ENCODE data around the gene CLK2. TPM values are rescaled to one million over a fixed set of nuclear protein-coding genes. Genes with fewer than 3 reads are reported as not detected.

Gene CLK2
- total RNA-seq, 1 experiment from 2014 or later: 72.6 TPM

DNA sequence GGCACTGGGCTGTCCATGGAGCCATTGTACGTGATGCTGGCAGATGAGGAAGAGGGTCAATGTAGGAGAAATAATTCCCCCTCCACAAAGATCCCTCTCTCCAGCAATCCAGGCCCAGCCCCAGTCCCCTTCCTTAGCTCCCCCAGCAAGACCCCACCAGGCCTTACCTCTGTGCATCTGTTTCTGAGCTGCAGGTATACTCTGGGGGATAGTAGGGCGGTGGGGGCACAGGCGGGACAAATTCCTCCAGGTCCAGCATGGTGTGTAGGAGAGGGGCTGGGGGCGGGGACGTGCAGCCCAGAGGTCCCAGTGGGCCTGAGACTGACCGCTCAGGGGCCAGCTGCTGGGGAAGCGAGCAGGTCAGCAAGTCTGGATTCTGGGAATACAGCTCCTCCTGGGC, 21.7 kb downstream of the CLK2 start (continued):
- TF ChIP-seq, protein P1, sequence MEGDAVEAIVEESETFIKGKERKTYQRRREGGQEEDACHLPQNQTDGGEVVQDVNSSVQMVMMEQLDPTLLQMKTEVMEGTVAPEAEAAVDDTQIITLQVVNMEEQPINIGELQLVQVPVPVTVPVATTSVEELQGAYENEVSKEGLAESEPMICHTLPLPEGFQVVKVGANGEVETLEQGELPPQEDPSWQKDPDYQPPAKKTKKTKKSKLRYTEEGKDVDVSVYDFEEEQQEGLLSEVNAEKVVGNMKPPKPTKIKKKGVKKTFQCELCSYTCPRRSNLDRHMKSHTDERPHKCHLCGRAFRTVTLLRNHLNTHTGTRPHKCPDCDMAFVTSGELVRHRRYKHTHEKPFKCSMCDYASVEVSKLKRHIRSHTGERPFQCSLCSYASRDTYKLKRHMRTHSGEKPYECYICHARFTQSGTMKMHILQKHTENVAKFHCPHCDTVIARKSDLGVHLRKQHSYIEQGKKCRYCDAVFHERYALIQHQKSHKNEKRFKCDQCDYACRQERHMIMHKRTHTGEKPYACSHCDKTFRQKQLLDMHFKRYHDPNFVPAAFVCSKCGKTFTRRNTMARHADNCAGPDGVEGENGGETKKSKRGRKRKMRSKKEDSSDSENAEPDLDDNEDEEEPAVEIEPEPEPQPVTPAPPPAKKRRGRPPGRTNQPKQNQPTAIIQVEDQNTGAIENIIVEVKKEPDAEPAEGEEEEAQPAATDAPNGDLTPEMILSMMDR (IDR thresholded peaks at IDR 0.05 in 2 of 3, conservative IDR thresholded peaks at IDR 0.05 in 1 of 3; ENCODE audit: borderline replicate concordance in 1 of 3, insufficient read depth in 1 of 3, low read depth in 2 of 3, low read length in 2 of 3): no peak
- TF ChIP-seq TCF7L2 (IDR thresholded peaks at IDR 0.05; ENCODE audit: borderline replicate concordance, extremely low read depth, insufficient read depth, insufficient read length): no peak
- no peak for TF ChIP-seq CEBPB (IDR thresholded peaks at IDR 0.05; ENCODE audit: low read depth)

DNA sequence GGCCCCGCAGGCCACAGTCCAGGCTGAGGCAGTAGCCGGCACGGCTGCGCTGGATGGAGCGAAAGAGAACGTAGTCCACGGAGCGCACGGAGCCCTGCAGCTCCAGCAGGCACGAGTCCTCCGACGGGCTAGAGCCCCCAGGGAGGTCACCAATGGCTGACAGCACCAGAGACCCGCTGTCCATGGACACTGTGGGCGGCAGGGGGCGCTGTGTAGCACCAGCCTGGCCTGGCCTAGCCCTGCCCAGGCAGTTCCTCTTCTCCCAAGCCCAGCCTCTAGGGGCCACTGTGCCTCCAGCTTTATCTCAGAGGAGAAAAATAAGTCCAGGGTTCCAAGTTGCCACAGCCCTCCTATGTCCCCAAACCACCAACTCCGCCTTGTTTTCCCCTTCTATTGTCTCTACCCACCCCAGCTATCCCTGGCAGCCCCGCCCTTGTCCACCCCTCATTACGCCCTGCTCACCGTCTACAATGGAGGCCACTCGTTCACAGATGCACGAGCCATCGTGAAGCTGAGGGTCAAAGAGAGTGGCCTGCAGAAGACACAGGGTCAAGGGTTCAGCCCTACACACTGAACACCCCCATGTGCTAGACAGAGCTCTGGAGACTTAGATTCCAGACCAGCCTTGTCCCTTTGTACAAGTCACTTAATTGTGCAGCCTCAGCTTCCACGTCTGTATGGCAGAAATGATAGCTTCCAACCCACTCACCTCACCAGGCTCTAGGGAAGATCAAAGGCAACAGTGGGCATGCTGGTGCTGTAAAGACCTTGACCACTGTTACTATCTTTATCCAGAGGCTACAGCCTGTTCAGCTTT, 22.5 kb downstream of the CLK2 start:
- Histone ChIP-seq H2AFZ (ENCODE audit: low read depth, low read length, poor library complexity, severe bottlenecking) (no peak overlapping the region), H3K9ac (ENCODE audit: low read length) (no peak overlapping the region), H3K79me2 (ENCODE audit: insufficient read depth, low read length) (peaks cover 11% of the 10 kb centered on the region; the same call in 1 of the 2 replicates), H3K9me3 (ENCODE audit: control insufficient read depth in 1 of 2, insufficient read depth in 1 of 2, low read depth in 1 of 2, low read length in 2 of 2) (no peaks in the 10 kb centered on the region), H3K4me1 (ENCODE audit: control insufficient read depth in 1 of 2, insufficient read depth in 2 of 2, low read length in 2 of 2) (peaks cover 14 to 31% of the 10 kb centered on the region in 2 experiments; a peak in 3 of 4 replicates), H3K9me2 (ENCODE audit: insufficient read depth) (no peaks in the 10 kb centered on the region), H3K36me3 (ENCODE audit: control insufficient read depth in 1 of 2, insufficient read depth in 2 of 2, low read length in 2 of 2) (peaks cover 0 to 2% of the 10 kb centered on the region in 2 experiments; a peak in 3 of 4 replicates), H3K4me2 (ENCODE audit: low read length) (0 out of 2 replicates have a peak overlapping the region, but pooled peaks have one; percentile 2), H3K27me3 (ENCODE audit: insufficient read depth, low read length) (no peaks in the 10 kb centered on the region), H3K27ac (ENCODE audit: low read depth, low read length) (peak overlapping the region; percentile 23), H4K20me1 (ENCODE audit: insufficient read depth) (no peaks in the 10 kb centered on the region), H3K4me3 (replicated peaks in 1 of 2; ENCODE audit: low read depth in 1 of 2, low read length in 2 of 2) (no peak overlapping the region)
- CTCF ChIA-PET: interaction anchor here (0.6 to 4.1 kb wide), 29 partner anchors 9 to 400 kb away, joined by 3 to 44 read pairs (median 5); partner anchors contain the start of genes CLK2, FDPS, HCN3 and KRTCAP2
- POLR2A ChIA-PET: interaction anchor here (0.8 to 1.2 kb wide), 3 partner anchors 11 to 74 kb away, joined by 3 read pairs; partner anchors contain the start of genes CLK2 and SCAMP3
- BruUV-seq (replicated peaks): no TSS peak
- DNase-seq (ENCODE audit: low read depth, low spot score) (peak; percentile 72), ATAC-seq (peak; percentile 87)
- RAD21 ChIA-PET (ENCODE audit: low non-redundant PET in 1 of 2, low total read pairs in 2 of 2, uncharacterized antibody in 2 of 2, unreplicated experiment in 2 of 2): interaction anchor here (1.2 to 2.0 kb wide), 3 partner anchors 11 to 73 kb away, joined by 3 to 9 read pairs (median 4); partner anchors contain the start of gene SCAMP3 (in 1 of the 2)
- intact Hi-C loops (cut with micrococcal nuclease): loop anchor here (1.0 to 5.0 kb wide), 4 partner anchors 56 to 341 kb away; partner anchors contain the start of gene FDPS
- no peak for TF ChIP-seq JUND (IDR thresholded peaks at IDR 0.05)
- TF ChIP-seq, protein P1 (IDR thresholded peaks at IDR 0.05 in 2 of 3, conservative IDR thresholded peaks at IDR 0.05 in 1 of 3; ENCODE audit: borderline replicate concordance in 1 of 3, insufficient read depth in 1 of 3, low read depth in 2 of 3, low read length in 2 of 3): peak; percentile 99 to 100 (median 99)
- TF ChIP-seq, protein P2, sequence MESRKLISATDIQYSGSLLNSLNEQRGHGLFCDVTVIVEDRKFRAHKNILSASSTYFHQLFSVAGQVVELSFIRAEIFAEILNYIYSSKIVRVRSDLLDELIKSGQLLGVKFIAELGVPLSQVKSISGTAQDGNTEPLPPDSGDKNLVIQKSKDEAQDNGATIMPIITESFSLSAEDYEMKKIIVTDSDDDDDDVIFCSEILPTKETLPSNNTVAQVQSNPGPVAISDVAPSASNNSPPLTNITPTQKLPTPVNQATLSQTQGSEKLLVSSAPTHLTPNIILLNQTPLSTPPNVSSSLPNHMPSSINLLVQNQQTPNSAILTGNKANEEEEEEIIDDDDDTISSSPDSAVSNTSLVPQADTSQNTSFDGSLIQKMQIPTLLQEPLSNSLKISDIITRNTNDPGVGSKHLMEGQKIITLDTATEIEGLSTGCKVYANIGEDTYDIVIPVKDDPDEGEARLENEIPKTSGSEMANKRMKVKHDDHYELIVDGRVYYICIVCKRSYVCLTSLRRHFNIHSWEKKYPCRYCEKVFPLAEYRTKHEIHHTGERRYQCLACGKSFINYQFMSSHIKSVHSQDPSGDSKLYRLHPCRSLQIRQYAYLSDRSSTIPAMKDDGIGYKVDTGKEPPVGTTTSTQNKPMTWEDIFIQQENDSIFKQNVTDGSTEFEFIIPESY (IDR thresholded peaks at IDR 0.05; ENCODE audit: extremely low read depth, insufficient replicate concordance, low read length): no peak
- TF ChIP-seq, protein P3, sequence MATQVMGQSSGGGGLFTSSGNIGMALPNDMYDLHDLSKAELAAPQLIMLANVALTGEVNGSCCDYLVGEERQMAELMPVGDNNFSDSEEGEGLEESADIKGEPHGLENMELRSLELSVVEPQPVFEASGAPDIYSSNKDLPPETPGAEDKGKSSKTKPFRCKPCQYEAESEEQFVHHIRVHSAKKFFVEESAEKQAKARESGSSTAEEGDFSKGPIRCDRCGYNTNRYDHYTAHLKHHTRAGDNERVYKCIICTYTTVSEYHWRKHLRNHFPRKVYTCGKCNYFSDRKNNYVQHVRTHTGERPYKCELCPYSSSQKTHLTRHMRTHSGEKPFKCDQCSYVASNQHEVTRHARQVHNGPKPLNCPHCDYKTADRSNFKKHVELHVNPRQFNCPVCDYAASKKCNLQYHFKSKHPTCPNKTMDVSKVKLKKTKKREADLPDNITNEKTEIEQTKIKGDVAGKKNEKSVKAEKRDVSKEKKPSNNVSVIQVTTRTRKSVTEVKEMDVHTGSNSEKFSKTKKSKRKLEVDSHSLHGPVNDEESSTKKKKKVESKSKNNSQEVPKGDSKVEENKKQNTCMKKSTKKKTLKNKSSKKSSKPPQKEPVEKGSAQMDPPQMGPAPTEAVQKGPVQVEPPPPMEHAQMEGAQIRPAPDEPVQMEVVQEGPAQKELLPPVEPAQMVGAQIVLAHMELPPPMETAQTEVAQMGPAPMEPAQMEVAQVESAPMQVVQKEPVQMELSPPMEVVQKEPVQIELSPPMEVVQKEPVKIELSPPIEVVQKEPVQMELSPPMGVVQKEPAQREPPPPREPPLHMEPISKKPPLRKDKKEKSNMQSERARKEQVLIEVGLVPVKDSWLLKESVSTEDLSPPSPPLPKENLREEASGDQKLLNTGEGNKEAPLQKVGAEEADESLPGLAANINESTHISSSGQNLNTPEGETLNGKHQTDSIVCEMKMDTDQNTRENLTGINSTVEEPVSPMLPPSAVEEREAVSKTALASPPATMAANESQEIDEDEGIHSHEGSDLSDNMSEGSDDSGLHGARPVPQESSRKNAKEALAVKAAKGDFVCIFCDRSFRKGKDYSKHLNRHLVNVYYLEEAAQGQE (IDR thresholded peaks at IDR 0.05; ENCODE audit: low read depth): no peak
- TF ChIP-seq TCF7L2 (IDR thresholded peaks at IDR 0.05; ENCODE audit: borderline replicate concordance, extremely low read depth, insufficient read depth, insufficient read length): peak; percentile 32
- no peak for TF ChIP-seq ELF1 (IDR thresholded peaks at IDR 0.05; ENCODE audit: borderline replicate concordance, low read depth)
- TF ChIP-seq, protein P4, sequence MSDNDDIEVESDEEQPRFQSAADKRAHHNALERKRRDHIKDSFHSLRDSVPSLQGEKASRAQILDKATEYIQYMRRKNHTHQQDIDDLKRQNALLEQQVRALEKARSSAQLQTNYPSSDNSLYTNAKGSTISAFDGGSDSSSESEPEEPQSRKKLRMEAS (IDR thresholded peaks at IDR 0.05): no peak
- TF ChIP-seq EGR1 (IDR thresholded peaks at IDR 0.05; ENCODE audit: low read depth): no peak
